Activated CD4-positive, alpha-beta T cell treated with anti-CD3 and anti-CD28 coated beads for 48 hours (primary cell): ENCODE data around the gene SULT4A1.

Source experiments
- DNase-seq: peaks from one replicate; pipeline ENCODE4 v3.0.0-alpha.2; 2020

SULT4A1 gene

DNA sequence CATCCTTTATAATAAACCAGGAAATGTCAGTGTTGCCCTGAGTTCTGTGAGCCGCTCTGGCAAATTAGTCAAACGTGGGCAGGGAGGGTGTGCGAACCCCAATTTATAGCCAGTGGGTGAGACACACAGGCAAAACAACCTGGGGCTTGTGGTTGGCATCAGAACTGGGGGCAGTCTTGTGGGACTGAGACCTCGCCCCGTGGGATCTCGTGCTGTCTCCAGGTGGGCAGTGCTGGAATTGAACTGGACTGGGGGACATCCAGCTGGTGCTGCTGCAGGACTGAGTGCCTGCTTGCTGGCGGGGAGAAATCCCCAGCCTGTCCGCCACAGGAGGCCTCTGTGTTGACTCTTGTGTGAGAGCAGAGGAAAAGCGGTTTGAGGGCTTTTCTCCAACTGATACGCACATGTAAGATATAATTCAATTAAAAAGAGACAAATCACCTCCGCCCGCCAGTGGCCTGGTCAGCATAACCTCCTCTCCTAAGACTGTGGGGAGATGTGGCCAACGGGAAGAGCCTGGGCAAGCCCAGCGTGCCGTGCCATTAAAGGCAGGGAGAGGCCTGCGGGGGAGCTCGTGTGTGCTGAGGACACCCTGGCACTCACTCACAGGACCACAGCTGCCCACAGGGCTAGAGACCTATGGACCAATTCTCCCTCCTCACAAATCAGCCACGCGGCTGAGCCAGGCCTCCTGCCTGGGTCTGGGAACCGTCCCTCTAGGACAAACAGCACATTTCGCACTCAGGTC lies 18.4 kb downstream of the SULT4A1 start:
- no peak for DNase-seq

DNA sequence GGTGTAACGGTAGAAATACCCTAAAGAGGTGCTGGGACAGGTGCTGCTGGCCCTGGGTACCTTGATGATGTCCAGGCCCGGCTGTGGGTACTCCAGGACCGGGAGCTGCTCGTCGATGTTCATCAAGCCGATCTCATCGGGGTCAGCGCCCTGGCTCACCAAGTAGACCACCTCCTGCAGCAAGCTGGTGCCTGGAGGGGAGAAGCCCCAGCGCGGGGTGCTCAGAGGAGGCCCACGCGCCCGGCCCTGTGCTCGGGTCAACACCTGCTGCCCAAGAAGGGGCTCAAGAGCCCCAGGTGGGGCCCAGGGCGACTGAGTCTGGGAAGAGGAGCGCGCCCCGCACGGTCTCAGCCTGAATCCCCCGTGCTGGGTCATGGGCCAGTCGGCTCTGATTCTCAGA lies 20.6 kb downstream of the SULT4A1 start:
- no peak for DNase-seq

DNA sequence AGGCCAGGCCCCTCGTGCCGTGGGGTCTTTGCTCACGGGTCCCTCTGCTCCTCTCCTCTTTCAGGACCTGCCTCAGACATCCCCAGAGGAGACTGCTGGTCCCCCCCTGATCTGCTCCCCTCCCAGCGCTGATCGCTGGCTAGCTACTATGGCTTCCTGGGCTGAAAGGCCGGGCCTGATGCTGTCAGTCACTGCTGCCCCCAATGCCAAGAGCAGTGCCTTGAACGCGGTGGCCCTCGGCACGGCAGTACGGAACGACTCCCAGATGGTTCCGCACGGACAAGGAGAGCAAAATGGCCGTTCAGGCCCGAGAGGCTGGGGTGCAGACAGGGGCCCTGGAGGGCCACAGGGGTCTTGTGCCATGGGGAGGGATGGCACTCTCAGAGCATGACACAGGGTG lies 21.5 kb downstream of the SULT4A1 start:
- DNase-seq = no peak

DNA sequence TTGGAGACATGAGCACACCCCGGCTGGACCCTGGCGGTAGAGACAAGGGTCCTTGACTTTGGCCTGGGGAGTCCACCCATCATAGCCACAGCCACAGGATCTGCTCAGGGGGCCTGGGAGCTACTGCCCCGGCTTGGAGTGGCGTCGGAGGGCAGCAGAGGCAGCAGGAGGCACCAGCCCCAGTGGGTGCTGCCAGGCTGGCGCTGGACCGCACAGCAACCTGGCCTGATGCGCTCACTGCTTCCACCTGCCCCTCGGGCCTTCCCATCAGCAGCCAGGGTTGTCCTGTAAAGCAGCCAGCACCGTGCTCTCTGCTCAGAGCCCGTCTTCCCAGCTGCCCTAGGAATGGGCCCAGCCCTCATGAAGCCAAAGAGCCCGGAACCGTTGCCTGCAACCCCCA lies 21.9 kb downstream of the SULT4A1 start:
- no peak for DNase-seq

DNA sequence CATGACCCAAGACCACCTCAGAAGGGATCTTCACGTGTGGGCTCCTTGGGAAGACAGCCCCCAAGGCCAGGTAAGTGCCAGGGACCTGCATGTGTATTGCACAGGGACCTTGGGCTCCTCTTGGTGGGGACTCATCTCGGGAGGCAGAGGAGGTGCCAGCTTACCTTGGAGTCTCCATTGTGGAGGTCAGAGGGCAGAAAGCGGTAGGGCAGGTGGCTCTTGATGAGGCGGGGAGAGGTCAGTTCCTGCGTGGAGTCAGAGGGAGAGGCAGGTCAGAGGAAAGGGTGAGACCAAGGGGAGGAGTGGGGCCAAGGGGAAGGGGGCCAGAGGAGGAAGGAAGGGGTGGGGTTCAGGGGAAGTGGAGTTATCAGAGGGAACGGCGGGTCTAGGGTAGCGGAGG lies 22.5 kb downstream of the SULT4A1 start:
- DNase-seq = no peak

DNA sequence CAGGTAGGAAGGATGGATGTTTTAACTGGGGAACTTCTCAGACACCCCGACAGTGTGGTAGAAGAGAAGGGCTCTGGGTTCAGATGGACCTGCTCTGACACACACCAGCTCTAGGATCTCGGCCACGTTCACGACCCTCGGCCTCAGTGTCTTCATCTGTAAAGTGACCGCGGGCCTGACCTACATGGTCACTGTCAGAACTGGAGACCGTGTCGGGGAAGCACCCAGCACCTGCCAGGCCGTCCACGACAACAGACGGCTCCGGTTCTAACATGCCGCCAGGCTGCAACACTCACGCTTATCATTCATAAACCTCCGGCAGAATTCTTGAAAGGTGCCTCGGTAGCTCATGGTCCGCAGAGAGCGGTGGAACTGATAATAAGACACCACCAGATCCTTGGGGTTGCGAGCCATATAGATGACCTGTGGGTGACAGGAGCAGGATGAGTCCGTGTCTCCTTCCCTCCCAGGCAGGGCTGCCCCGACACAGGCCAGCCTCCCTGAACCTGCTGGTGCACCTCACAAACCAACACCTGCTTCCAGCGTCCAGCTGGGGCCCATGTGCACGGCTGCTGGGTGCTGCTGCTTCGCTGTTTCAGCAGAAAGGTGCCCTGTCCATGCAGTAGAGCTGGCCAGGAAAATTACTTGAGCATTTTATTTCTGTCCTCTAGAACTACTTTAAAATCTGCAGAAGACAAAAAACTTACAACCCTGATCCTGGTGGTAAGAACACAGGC lies 23.6 kb downstream of the SULT4A1 start:
- DNase-seq = no peak

DNA sequence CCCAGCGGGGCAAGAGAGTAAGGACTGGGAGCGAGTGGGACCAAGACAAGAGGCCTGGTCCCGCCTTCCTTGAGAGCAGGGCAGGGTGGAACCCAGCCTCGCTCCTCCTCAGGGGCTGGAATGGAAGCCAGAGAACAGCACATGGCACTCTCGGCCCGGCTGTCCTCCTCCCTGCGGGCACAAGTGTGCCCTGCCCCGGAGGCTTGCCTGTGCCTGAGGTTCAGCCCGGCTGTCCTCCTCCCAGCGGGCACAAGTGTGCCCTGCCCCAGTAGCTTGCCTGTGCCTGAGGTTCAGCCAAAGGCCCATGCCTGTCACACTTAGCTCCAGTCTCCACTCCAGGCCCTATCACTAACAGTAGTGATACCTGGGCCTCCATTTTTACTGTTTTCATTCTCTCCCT lies 24.2 kb downstream of the SULT4A1 start:
- no peak for DNase-seq

DNA sequence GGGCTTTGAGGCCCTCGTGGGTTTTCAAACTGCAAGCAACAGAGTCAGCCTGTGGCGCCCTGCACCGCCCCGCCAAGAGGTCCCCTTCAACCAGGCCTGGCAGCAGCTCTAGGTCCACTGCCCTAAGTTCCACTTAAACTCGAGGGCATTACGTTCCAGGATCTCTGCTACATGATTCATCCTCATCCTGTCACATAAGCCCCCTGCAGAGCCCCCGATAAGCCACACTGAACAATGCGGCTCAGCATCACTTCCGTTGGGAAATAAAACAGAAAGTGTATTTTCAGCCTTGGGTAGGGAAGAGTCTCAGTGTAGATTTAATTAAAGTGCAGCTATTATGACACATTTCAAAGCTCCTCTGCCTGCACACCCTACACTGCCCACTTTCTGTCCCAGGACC lies 24.6 kb downstream of the SULT4A1 start:
- no peak for DNase-seq

DNA sequence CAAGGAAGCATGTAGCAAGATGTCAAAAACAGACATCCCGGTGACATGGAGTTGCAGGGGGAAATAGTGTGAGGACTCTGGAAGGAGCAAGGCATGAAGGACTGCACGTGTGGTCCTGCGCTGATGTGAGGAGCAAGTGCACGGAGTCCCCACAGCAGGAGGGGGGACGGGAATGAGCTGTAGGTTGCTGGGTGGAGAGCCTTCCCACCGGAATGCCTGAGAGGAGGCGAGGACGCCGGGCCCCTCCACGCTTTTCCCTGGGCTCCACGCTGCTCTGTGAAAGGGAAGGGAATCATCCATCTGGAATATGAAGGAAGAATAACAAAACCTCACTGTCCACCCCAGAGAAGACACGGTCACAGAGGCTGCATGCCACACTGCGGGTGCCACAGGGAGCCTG lies 26.6 kb downstream of the SULT4A1 start:
- no peak for DNase-seq

DNA sequence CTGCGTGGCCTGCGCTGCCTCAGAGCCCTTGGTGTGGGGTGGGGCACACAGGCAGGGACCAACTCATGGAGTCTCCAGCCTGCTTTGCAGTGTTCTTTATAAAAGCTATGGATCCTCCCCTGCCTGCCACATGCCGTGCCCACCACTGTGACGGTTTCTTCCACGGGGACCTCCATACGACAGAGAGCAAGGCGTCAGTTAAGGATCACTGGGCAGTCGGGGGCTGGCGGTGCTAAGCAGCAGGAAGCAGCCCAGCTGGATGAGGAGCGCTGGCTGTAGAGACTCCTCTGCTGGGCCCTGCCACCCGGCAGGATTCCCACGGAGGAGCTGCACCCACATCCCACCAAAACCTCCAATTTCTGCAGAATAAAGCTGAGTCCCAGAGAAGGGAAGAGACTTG lies 27.1 kb downstream of the SULT4A1 start:
- DNase-seq = no peak

DNA sequence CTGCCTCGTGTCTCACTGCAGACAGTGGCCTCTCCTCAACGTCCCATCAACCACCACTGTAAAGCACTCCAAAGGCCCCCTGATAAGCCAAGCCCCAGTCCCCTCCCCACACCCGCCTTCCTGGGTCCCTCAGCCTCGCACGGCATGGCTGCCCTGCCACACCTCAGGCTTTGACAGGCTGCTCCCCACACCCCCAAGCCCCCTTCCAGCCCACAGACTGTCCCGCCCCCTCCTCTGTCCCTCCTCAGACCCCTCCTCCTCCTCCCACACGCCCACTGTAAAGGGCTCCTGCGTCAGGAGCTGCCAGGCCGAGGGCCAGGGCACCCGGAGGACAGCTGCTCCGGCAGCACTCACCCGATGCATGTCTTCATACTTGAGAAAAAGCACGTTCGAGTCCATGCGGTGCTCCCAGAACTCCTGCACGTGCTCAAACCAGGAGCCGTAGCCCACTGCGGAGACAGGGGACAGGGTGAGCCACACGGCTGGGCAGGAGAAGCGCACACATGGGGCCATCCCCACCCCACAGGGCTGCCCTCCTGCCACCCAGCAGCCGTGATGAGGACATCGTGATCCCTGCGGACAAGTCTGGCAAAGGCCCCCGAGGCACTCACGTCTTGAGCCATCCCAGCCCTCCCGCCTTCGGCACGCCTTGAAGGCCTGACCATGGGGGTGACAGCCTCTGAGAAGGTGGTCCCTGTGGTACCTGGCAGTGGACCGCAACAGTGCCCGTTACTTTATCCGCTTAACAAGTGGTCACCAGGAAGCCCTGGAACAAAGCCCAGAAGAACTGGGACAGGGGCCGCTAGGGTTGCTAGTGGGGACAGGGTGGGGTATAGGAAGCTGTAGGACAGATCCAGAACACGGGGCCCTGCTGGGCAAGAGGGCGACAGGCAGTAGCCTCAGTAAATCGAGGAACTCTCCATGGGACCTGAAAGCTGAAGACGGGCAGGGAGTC lies 28.8 kb downstream of the SULT4A1 start:
- DNase-seq = no peak

DNA sequence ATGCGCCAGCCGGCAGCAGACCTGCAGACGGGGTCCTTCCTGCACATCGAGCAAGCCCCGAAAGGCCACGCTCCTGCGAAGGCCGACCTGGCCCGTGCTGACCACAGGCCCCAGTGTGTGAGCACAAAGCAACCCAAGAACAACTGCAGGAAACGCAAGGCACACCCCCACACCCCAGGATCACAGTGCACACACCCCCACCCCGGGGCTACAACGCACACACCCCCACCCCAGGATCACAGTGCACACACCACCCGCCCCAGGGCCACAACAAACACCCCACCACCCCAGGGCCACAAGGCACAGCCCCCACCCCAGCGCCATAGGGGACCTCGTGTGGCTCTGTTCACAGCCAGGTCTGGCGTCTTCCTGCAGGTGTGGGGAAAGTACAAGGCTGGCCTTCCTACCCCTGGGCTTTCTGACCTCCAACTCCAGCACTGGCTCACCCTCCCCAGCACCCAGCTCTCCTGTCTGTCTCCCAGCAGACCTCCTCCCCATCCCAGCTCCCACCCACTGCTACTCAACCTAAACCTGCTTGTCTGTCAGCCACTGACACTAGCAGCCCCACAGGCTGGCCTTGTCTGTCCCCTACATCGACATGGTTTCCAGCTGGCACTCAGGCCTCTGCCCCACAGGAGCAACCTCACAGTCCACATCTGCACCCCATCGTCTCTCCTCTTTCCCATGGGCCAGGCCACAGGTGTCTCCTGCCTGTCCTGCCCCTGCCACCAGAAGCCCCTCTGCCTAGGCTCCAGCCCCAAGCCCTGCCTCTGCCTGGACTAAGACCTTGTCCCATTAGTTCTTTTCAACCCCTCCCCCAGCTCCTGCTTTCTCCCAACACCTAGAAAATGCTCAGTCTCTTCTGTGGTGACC lies 29.7 kb downstream of the SULT4A1 start:
- DNase-seq = no peak

DNA sequence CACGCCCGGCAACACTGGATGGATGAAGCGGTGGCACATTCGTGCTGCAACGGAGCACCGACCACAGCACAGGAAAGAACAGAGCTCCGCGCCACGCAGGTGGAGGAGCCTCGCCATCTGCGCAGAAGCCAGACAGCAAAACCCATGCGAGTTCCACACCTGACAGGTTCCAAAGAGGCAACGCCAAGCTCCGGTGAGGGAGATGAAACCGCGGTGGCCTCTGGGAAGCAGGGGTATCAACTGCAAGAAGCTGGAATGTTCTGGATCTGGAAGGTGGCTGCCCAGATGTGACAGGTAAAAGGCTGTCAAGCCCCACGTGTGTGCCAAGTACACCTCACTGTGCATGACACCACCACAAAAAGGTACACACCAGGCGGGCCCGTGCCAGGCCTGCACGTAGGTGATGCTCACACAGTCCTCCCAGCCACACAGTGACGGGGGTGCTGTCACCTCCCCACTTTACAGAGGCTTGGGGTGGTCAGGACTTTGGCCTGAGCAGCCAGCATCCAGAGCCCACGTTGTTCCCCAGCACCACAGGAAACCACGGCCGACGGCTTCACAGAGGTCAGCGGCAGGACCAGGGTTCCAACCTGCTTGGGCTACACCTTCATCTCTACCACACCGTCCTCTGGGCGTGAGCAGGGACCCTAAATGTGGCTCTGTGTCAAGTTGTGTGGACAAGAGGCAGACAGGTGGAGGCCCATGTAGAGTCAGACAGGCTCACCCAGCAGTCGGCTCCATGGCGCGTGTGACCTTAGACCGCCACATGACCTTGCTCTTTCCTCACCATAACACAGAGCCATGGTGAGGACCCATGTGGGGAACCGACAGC lies 30.5 kb downstream of the SULT4A1 start:
- DNase-seq = no peak

DNA sequence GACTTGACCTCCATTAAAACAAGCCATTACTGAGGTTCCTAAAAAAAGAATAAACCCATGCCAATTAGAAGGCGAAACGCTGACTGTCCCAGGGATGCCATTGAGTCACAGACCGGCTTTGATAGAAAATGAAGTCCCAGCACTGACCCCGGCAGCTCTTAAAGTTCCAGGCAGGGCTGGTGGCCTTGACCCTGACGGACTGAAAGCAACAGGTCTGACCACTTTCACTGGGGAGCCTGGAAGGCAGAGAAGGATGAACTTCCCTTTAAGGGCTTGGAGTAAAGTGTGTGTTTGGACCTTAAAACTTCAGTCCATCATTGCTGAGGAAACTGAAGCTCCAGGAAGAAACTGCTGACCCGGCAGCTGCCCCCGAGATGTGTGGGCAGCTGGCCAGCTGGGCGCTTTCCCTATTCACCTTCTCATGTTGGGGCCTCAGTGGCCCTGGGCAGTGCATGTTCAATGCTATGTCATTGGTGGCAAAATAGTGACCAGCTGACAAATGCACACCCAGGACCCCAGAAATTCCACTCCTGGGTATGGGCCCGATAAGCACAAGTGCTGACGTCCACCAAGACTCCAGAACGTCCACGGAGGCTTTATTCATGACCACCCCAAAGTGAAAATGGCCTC lies 31.3 kb downstream of the SULT4A1 start:
- no peak for DNase-seq

DNA sequence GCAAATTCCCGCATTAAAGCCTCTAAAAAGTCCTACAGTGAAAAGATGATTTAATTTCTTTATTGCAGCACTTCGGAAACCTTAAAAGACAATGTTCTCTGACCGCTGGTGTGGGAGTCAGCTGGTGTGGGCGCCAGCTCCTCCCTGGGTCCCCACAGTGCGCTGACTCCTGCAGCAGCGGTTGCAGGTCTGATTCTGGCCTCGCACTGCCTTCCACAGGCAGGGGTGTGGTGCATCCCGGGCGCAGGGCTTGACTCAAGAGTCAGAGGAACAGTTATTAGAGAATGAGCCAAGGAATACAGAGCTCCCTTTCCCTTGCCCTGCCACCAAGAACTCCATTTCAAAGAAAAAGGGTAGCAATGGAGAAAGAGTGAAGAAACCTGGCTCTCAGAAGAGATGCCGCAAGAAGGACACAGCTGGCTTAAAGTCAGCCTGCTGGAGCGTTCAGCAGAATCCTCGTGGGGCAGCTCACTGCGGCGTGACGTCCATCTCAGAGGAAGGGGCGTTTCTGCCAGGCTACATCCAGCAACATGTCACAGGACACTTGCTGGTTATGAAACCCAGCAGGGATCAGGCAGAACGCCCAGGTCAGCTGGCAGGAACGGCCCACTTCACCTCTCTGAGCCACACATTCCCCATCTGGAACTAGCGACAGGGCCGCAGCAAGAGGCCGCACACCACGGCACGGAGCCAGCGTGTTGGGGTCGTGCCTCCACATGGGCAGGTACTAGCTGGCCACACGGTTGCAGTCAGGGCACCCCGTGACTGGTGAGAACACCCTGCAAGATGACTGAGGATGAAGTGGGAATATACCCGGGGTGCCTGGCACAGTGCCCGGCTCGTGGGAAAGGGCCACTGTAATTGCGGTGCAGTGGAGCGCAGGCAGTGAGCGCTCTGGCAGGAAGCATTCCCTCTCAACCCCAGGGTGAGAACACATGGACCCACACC lies 32.1 kb downstream of the SULT4A1 start:
- no peak for DNase-seq

DNA sequence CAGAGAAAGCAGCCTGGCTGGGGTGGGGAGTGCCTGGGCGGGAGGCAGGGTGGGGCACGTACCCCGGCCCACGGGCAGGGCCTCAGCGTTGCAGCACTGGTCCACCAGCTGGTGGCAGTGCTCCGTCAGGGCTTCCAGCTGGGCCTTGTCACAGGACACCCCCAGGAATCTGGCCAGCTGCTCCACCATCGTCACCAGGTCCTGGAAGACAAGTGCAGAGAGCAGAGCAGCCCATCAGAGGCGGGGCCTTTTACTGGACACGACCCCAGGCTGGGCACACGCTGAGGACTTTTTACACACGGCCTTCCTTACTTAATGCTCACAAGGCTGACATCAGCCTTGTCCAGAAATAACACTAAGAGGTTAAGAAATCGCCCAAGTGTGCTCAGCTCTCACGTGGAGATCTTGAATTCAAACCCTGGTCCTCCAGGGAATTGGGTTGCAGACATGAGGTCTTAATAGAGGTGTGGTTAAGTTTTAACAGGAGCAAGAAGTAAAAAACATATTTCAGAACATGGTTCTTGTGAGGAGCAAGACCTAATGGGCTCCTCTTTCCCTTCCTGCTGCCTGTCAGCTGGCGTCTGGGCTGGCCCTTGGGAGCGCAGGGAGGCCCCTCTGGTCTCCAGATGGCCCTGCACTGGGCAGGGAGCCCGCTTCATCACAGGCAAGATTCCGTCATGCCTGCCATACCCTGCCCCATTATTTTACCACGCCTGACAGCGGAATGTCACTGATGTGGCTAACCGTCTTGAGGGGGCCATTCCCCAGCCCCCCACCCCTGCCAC lies 33.1 kb downstream of the SULT4A1 start:
- DNase-seq = no peak

DNA sequence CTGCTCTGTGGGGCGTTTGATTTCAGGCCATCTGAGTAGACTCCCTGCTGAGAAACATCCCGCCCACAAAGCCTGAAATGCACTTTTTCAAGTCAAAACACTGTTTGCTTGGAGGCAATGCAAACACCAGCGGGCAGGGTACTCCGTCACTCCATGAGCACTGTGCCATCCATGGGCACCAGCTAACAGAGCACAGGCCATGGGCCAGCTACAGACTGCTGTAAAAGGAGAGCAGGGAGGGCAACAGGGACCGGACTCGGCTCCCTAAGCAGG lies 33.7 kb downstream of the SULT4A1 start:
- DNase-seq = no peak

DNA sequence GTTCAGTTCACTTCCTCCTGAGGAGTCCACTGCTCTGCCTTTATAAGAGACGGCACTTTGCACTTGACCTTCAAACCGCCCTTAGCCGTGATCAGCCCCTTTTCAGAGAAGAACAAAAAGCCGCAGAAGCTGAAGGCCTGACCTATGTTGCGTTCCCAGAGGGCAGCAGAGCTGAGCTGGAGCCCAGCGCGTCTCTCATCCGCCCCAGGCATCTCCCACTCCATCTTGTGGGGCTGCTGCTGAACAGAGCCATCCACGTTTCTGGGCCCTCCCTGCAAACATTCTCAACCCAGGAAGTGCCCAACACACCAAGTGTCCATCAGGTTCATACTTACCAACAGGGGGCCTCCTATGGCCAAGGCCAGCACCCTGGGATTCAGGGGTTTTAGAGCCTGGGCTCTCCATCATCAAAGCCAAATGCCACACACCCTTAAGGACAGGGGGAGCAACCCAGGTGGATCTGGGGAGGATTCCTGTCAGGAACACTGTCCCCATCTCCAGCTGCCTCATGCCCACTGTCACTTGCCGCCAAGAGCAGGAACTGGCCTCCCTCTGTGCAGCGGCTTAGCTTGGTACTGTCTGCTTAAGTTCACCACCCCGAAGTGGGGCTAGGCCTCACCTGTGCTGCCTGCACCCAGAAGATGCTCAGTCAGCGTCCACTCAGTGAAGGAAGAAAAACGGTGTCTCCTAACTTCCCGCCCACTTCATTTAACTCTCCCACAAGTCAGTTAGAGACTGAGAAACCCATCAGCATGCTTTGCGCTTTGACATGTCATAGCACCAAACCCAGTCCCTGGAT lies 34.2 kb downstream of the SULT4A1 start:
- no peak for DNase-seq
